Kidney epithelial cell (primary cell): ENCODE data around the gene ASCC3. TPM values are rescaled to one million over a fixed set of nuclear protein-coding genes. Genes with fewer than 3 reads are reported as not detected.

ENCODE experiments used
- DNase-seq: peaks from one replicate; pipeline ENCODE4 v3.0.0-alpha.2; 2010; ENCODE audit warnings: low read depth
- H3K27me3 ChIP-seq: 2 replicates; pipeline ENCODE4 v1.6.0; 2011; ENCODE audit warnings: low read length; ENCODE audit not compliant: control insufficient read depth, insufficient read depth
- H3K36me3 ChIP-seq: 2 replicates; pipeline ENCODE4 v1.5.1; 2011; ENCODE audit warnings: low read length; ENCODE audit not compliant: control insufficient read depth, insufficient read depth
- H3K4me3 ChIP-seq: 2 replicates; pipeline ENCODE4 v1.5.1; 2011; ENCODE audit warnings: low read depth, mild to moderate bottlenecking, control low read depth, low read length
- CTCF ChIP-seq: IDR thresholded peaks from 2 replicates; pipeline ENCODE4 v1.5.1; 2011; ENCODE audit warnings: mild to moderate bottlenecking, moderate library complexity, low read length, control low read depth, inconsistent platforms; ENCODE audit not compliant: insufficient read depth, poor library complexity, severe bottlenecking
- total RNA-seq: library from RNA; depleted of rRNA; stranded (reverse); fragments of >200 nt; gene quantifications from 2 replicates; pipeline ENCODE4 v1.2.3, GENCODE V29; 2015

ASCC3 gene
- total RNA-seq, 1 donor from 2014 or later: 41.9 TPM

DNA sequence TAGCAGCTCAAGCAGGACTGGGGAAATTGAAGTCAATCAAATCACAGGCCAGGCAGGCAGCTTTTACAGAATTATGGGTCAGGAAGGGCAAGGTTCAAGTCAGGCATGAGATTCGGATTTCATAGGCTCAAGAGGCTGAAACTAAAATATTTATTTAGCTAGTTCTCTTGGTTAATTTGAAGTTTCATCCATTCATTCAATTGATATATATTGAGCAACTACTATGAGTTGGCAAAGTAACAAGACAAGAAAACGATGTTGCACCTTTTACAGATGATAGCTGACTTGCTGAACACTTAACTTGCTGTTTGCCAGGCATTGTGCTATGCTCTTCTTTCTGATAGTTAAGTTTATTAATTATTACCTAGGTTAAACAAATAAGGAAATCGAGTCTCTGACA is 20.5 kb upstream of the ASCC3 start:
- no peak for DNase-seq
- Histone ChIP-seq H3K36me3 (no peaks in the 10 kb centered on the region), H3K27me3 (no peaks in the 10 kb centered on the region), H3K4me3 (no peak overlapping the region)
- no peak for TF ChIP-seq CTCF

DNA sequence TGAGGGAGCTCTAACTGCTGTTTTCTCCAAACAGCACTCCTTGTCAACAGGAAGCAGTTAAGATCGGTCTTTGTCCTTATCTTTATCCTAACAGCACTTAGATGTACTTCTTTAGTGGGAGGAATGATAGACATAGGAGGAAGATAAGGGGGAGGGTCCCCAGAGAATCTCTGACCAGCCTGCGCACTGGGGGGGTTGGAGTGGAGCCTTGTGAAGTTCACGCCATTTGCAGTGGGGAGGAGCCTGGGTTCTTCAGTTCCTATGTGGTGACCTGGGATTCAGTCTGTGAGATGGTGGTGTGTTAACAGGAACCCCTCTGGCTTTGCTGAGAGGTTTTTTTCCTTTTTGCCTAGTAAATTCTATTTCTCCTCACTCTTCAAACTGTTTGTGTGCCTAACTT is 18.1 kb upstream of the ASCC3 start:
- H3K27me3 ChIP-seq: no peaks in the 10 kb centered on the region
- no peak for TF ChIP-seq CTCF
- H3K36me3 ChIP-seq: no peaks in the 10 kb centered on the region
- no peak overlapping the region for H3K4me3 ChIP-seq
- no peak for DNase-seq

DNA sequence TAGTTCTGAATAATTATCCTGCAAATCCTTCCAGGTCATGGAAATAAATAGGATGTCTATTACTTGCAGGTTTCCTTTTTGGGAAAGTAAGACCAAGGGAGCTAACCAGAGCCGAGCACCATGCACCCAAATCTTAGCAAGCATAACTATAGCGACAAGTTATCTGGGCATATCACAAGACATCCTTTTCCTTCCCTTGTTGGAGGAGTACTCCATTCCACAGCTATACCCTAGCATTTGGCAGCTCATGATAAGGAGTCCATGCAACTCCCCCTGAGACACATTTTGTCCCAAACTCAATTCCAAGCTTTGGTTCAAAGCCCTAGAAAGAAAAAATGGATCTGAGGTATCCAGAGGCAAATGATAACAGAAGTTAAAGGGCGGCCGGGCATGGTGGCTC is 16.5 kb upstream of the ASCC3 start:
- H3K36me3 ChIP-seq: no peaks in the 10 kb centered on the region
- no peak overlapping the region for H3K4me3 ChIP-seq
- no peak for TF ChIP-seq CTCF
- no peak for DNase-seq
- H3K27me3 ChIP-seq: no peaks in the 10 kb centered on the region

- Histone ChIP-seq H3K27me3 (no peaks in the 10 kb centered on the region), H3K4me3 (no peak overlapping the region), H3K36me3 (no peaks in the 10 kb centered on the region)
- no peak for DNase-seq
- no peak for TF ChIP-seq CTCF
Measured at GRCh38 chr6:100893743-100894142, 12.6 kb upstream of the ASCC3 start.

- no peak for TF ChIP-seq CTCF
- H3K27me3 ChIP-seq: no peaks in the 10 kb centered on the region
- DNase-seq: no peak
- H3K36me3 ChIP-seq: no peaks in the 10 kb centered on the region
- no peak overlapping the region for H3K4me3 ChIP-seq
Measured at GRCh38 chr6:100892693-100893092, 11.6 kb upstream of the ASCC3 start.

GRCh38 chr6:100892116-100892515 is 11.0 kb upstream of the ASCC3 start:
- no peaks in the 10 kb centered on the region for H3K27me3 ChIP-seq
- no peak for TF ChIP-seq CTCF
- H3K36me3 ChIP-seq: no peaks in the 10 kb centered on the region
- DNase-seq: no peak
- no peak overlapping the region for H3K4me3 ChIP-seq
